Breast epithelium (tissue), 4 donors: ENCODE results near the gene SLIT1. TPM values are rescaled to one million over a fixed set of nuclear protein-coding genes. Genes with fewer than 3 reads are reported as not detected.

ENCODE experiments used
- DNase-seq, 2 donors: peaks; one replicate each; pipeline ENCODE4 v3.0.0-alpha.2; 2019; ENCODE audit warnings: low spot score in 2 of 2
- H3K27ac ChIP-seq, 2 donors: fragments of 200-600 bp; sonication (generic) in 1 of 2; one replicate each; pipeline ENCODE4 v1.5.1; 2016 to 2019; ENCODE audit warnings: mild to moderate bottlenecking in 1 of 2
- H3K27me3 ChIP-seq, 2 donors: fragments of 200-600 bp; sonication (generic) in 1 of 2; one replicate each; pipeline versions ENCODE4 v1.5.1 to v1.6.0; 2017 to 2019; ENCODE audit warnings: control low read depth in 1 of 2, mild to moderate bottlenecking in 1 of 2
- H3K36me3 ChIP-seq: fragments of 200-600 bp; one replicate; pipeline ENCODE4 v1.5.1; 2019
- H3K4me1 ChIP-seq, 2 donors: fragments of 200-600 bp; sonication (generic); one replicate each; pipeline ENCODE4 v1.5.1; 2016 to 2019; ENCODE audit warnings: control low read depth in 1 of 2
- H3K4me3 ChIP-seq, 3 donors: fragments of 200-600 bp; sonication (generic); 1 replicate in 2 of 3; 2 replicates in 1 of 3; pipeline ENCODE4 v1.5.1; 2016 to 2019; ENCODE audit warnings: mild to moderate bottlenecking in 3 of 3, moderate library complexity in 2 of 3
- H3K9me3 ChIP-seq, 2 donors: fragments of 200-600 bp; sonication (generic) in 1 of 2; one replicate each; pipeline ENCODE4 v1.5.1; 2016 to 2019; ENCODE audit warnings: control low read depth in 1 of 2
- CTCF ChIP-seq, 3 donors: fragments of 450-650 bp; IDR thresholded peaks; one replicate each; pipeline ENCODE4 v1.5.1; 2016 to 2017; ENCODE audit warnings: antibody characterized with exemption in 3 of 3, mild to moderate bottlenecking in 3 of 3, moderate library complexity in 3 of 3
- POLR2A ChIP-seq: fragments of 450-650 bp; IDR thresholded peaks from one replicate; pipeline ENCODE4 v1.6.1; 2016; ENCODE audit warnings: antibody characterized with exemption, mild to moderate bottlenecking, moderate library complexity
- POLR2AphosphoS5 ChIP-seq, 3 donors: sonication (generic); formaldehyde crosslinking; IDR thresholded peaks; one replicate each; pipeline ENCODE4 v1.6.1; 2017; ENCODE audit warnings: antibody characterized with exemption in 3 of 3
- intact Hi-C: fragments of 100-400 bp; cut with DNase I; formaldehyde crosslinking; loops from one replicate; pipeline ENCODE4 v1.15.1; 2023; ENCODE audit warnings: low total_unique reads
- total RNA-seq, 3 donors: library from RNA; depleted of rRNA; stranded (reverse); fragments of >200 nt; gene quantifications; one replicate each; pipeline ENCODE4 v1.1.0, GENCODE V29; 2016

SLIT1 gene
- total RNA-seq, 3 donors from 2014 or later, result under 0.01 to 0.44 (median 0.16) TPM

DNA sequence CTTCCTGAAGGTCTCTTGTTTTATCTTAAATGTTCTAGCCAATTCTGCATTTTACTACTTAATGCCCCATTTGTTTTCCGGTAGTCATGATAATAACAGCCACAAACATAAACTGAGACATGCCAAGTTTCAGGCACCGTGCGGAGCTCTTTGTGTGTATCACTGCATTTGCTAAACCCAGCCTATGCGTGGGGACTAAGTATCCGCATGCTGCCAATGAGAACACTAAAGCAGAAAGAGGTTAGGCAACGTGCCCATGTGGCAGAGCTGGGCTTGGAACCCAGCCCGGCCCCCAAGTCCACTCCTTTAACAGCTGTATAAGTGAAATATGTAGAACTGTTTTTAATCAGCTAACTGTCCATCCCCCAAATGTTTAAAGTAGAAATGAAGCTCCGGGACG, 54.1 kb downstream of the SLIT1 start:
- no peaks in the 10 kb centered on the region for H3K4me1 ChIP-seq
- no peaks in the 10 kb centered on the region for H3K36me3 ChIP-seq
- H3K27ac ChIP-seq, result no peak overlapping the region
- no peak for DNase-seq
- intact Hi-C loops, result loop anchor here (1.0 kb wide), 1 partner anchor 23 kb away; no protein-coding TSS in a partner anchor
- no peaks in the 10 kb centered on the region for H3K9me3 ChIP-seq
- no peak overlapping the region for H3K4me3 ChIP-seq
- no peaks in the 10 kb centered on the region for H3K27me3 ChIP-seq
- no peak for TF ChIP-seq POLR2A
- TF ChIP-seq CTCF (IDR thresholded peaks at IDR 0.05), result no peak
- TF ChIP-seq POLR2AphosphoS5 (IDR thresholded peaks at IDR 0.05), result no peak

- intact Hi-C loops, result no loop called here
- H3K4me3 ChIP-seq, result no peak overlapping the region
- DNase-seq, result no peak
- TF ChIP-seq POLR2AphosphoS5 (IDR thresholded peaks at IDR 0.05) (no peak), POLR2A (no peak), CTCF (IDR thresholded peaks at IDR 0.05) (no peak)
- H3K4me1 ChIP-seq, result no peaks in the 10 kb centered on the region
- H3K9me3 ChIP-seq, result no peaks in the 10 kb centered on the region
- H3K27me3 ChIP-seq, result no peaks in the 10 kb centered on the region
- no peak overlapping the region for H3K27ac ChIP-seq
- no peaks in the 10 kb centered on the region for H3K36me3 ChIP-seq
Measured at GRCh38 chr10:97131181-97131628, 54.6 kb downstream of the SLIT1 start.

GRCh38 chr10:97129666-97130065, 56.1 kb downstream of the SLIT1 start:
- Histone ChIP-seq H3K27ac (no peak overlapping the region), H3K27me3 (no peaks in the 10 kb centered on the region), H3K9me3 (no peaks in the 10 kb centered on the region), H3K36me3 (no peaks in the 10 kb centered on the region), H3K4me3 (no peak overlapping the region), H3K4me1 (no peaks in the 10 kb centered on the region)
- intact Hi-C loops, result no loop called here
- no peak for TF ChIP-seq POLR2A
- TF ChIP-seq POLR2AphosphoS5 (IDR thresholded peaks at IDR 0.05), result no peak
- TF ChIP-seq CTCF (IDR thresholded peaks at IDR 0.05), result no peak
- no peak for DNase-seq

DNA sequence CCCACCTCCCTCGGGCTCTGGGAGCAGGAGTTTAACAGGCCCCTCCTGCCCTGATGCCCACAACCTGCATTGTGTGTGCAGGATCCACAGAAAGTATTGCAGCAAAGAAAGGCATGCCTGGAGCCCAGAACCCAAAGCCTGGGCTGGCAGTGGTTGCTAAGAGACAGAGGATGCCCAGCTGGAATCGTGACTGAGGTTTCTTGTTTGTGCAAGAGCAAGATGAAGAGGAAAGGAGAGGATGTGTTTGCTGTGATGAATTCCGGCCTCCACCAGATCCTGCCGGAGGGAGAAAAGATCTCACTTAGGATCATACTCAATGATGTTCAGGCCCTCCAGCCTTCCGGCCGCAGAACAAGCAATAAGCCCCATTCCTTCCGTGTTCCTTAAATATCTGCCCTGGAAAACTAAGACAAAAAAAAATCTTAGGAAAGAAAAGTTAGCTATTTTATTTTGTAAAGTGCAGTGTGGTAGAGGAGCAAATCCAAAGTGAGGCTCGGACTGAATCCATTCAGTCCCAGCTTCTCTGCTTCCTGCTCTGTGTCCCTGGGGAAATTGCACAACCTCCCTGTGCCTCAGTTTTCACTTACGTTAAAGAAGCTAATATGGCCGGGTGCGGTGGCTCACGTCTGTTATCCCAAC, 57.1 kb downstream of the SLIT1 start:
- H3K4me3 ChIP-seq, result no peak overlapping the region
- DNase-seq, result no peak
- H3K36me3 ChIP-seq, result no peaks in the 10 kb centered on the region
- intact Hi-C loops, result no loop called here
- H3K9me3 ChIP-seq, result no peaks in the 10 kb centered on the region
- TF ChIP-seq CTCF (IDR thresholded peaks at IDR 0.05), result no peak
- TF ChIP-seq POLR2AphosphoS5 (IDR thresholded peaks at IDR 0.05), result no peak
- no peak for TF ChIP-seq POLR2A
- H3K27ac ChIP-seq, result no peak overlapping the region
- H3K27me3 ChIP-seq, result no peaks in the 10 kb centered on the region
- no peaks in the 10 kb centered on the region for H3K4me1 ChIP-seq

GRCh38 chr10:97128039-97128492, 57.7 kb downstream of the SLIT1 start:
- H3K9me3 ChIP-seq, result no peaks in the 10 kb centered on the region
- no peak for DNase-seq
- TF ChIP-seq POLR2AphosphoS5 (IDR thresholded peaks at IDR 0.05), result no peak
- no peak for TF ChIP-seq POLR2A
- TF ChIP-seq CTCF (IDR thresholded peaks at IDR 0.05), result no peak
- H3K27me3 ChIP-seq, result no peaks in the 10 kb centered on the region
- H3K27ac ChIP-seq, result no peak overlapping the region
- H3K4me3 ChIP-seq, result no peak overlapping the region
- intact Hi-C loops, result no loop called here
- no peaks in the 10 kb centered on the region for H3K36me3 ChIP-seq
- H3K4me1 ChIP-seq, result no peaks in the 10 kb centered on the region
